Activated B cell treated with CpG ODN at 0.5 μM for 24 hours (primary cell): ENCODE measurements around the gene TBC1D10A. TPM values are rescaled to one million over a fixed set of nuclear protein-coding genes. Genes with fewer than 3 reads are reported as not detected.

Source experiments
- ATAC-seq: fragments of 200-7000 bp; cut with Tn5 transposase; one replicate; pipeline ENCODE4 v1.10.0; 2021; ENCODE audit warnings: low read depth, mild to moderate bottlenecking, moderate library complexity
- CTCF ChIA-PET: fragments of 350-600 bp; sonication (Branson Sonifier 250); formaldehyde crosslinking; loops from one replicate; lab custom pipeline; 2021; ENCODE audit warnings: antibody characterized with exemption; lab: Charles Lee
- POLR2A ChIA-PET: fragments of 350-600 bp; sonication (Branson Sonifier 250); formaldehyde crosslinking; loops from one replicate; lab custom pipeline; 2021; ENCODE audit warnings: antibody characterized with exemption; lab: Charles Lee
- DNase-seq: peaks from one replicate; pipeline ENCODE4 v3.0.0; 2022
- H3K27ac Mint-ChIP-seq: one replicate; pipeline ENCODE4 v1.8.0; 2020; ENCODE audit warnings: mixed read lengths
- H3K27me3 Mint-ChIP-seq: one replicate; pipeline ENCODE4 v1.8.0; 2021; ENCODE audit warnings: mixed read lengths
- H3K36me3 Mint-ChIP-seq: one replicate; pipeline ENCODE4 v1.8.0; 2021; ENCODE audit warnings: low read depth, mixed read lengths
- H3K4me1 Mint-ChIP-seq: one replicate; pipeline ENCODE4 v1.8.0; 2021; ENCODE audit warnings: mixed read lengths
- H3K4me3 Mint-ChIP-seq: one replicate; pipeline ENCODE4 v1.8.0; 2020; ENCODE audit warnings: mild to moderate bottlenecking, mixed read lengths
- H3K9me3 Mint-ChIP-seq: one replicate; pipeline ENCODE4 v1.8.0; 2020; ENCODE audit warnings: mixed read lengths
- CTCF ChIP-seq: fragments of 200-600 bp; IDR thresholded peaks from one replicate; pipeline ENCODE4 v1.8.0; 2022; ENCODE audit warnings: antibody characterized with exemption, mild to moderate bottlenecking
- intact Hi-C: fragments of 100-400 bp; cut with micrococcal nuclease; formaldehyde crosslinking; loops from one replicate; pipeline ENCODE4 v1.15.1; 2024
- total RNA-seq: library from RNA; stranded (reverse); gene quantifications from 2 replicates; pipeline ENCODE4 v1.2.3, GENCODE V29; 2022

Gene TBC1D10A
- total RNA-seq, 1 donor from 2014 or later, result 20.4 TPM

GRCh38 chr22:30263883-30264282 lies 62.9 kb downstream of the TBC1D10A start:
- no peak for ATAC-seq
- Mint-ChIP-seq H3K4me1 (peaks cover 32% of the 10 kb centered on the region), H3K27me3 (no peaks in the 10 kb centered on the region), H3K9me3 (no peaks in the 10 kb centered on the region), H3K4me3 (no peak overlapping the region), H3K36me3 (peaks cover 5% of the 10 kb centered on the region), H3K27ac (no peak overlapping the region)
- ChIA-PET POLR2A (interaction anchor here (1.4 to 2.2 kb wide), 2 partner anchors 24 to 93 kb away, joined by 4 to 7 read pairs; partner anchors contain the start of genes CCDC157 and SF3A1), CTCF (interaction anchor here (0.7 to 5.5 kb wide), 10 partner anchors 16 to 707 kb away, joined by 3 to 44 read pairs (median 4); partner anchors contain the start of genes CASTOR1 and RNF215)
- intact Hi-C loops, result loop anchor here (1.0 to 10.0 kb wide), 6 partner anchors 23 to 661 kb away; partner anchors contain the start of genes NF2 and RNF215
- no peak for TF ChIP-seq CTCF
- no peak for DNase-seq

GRCh38 chr22:30262917-30263741 lies 63.6 kb downstream of the TBC1D10A start:
- peak overlapping the region; percentile 59 for H3K4me3 Mint-ChIP-seq
- H3K27ac Mint-ChIP-seq, result peak overlapping the region; percentile 18
- DNase-seq (peak; percentile 72), ATAC-seq (peak; percentile 13)
- no peaks in the 10 kb centered on the region for H3K27me3 Mint-ChIP-seq
- TF ChIP-seq CTCF, result peak; percentile 97
- ChIA-PET CTCF (interaction anchor here (0.8 to 5.5 kb wide), 12 partner anchors 16 to 221 kb away, joined by 3 to 44 read pairs (median 4); partner anchors contain the start of genes CASTOR1, RNF215 and SEC14L2), POLR2A (interaction anchor here (1.0 to 2.2 kb wide), 4 partner anchors 17 to 94 kb away, joined by 3 to 7 read pairs (median 5); partner anchors contain the start of genes CASTOR1, CCDC157 and SF3A1)
- peaks cover 27% of the 10 kb centered on the region for H3K4me1 Mint-ChIP-seq
- intact Hi-C loops, result loop anchor here (1.0 to 10.0 kb wide), 6 partner anchors 24 to 662 kb away; partner anchors contain the start of genes NF2 and RNF215
- peaks cover 2% of the 10 kb centered on the region for H3K36me3 Mint-ChIP-seq
- H3K9me3 Mint-ChIP-seq, result no peaks in the 10 kb centered on the region

- intact Hi-C loops, result loop anchor here (2.0 to 10.0 kb wide), 3 partner anchors 153 to 663 kb away; partner anchors contain the start of gene NF2
- POLR2A ChIA-PET, result interaction anchor here (1.4 kb wide), 1 partner anchor 26 kb away, joined by 7 read pairs; no protein-coding TSS in a partner anchor
- peaks cover 2% of the 10 kb centered on the region for H3K36me3 Mint-ChIP-seq
- DNase-seq (no peak), ATAC-seq (no peak)
- no peaks in the 10 kb centered on the region for H3K9me3 Mint-ChIP-seq
- no peak for TF ChIP-seq CTCF
- H3K4me1 Mint-ChIP-seq, result peaks cover 19% of the 10 kb centered on the region
- no peak overlapping the region for H3K4me3 Mint-ChIP-seq
- CTCF ChIA-PET, result interaction anchor here (1.7 to 3.4 kb wide), 2 partner anchors 21 to 26 kb away, joined by 6 to 12 read pairs; no protein-coding TSS in a partner anchor
- H3K27me3 Mint-ChIP-seq, result peaks cover 2% of the 10 kb centered on the region
- no peak overlapping the region for H3K27ac Mint-ChIP-seq
These were observed 64.6 kb downstream of the TBC1D10A start for GRCh38 chr22:30262112-30262511.

- CTCF ChIA-PET, result interaction anchor here (0.6 to 3.4 kb wide), 5 partner anchors 19 to 153 kb away, joined by 3 to 12 read pairs (median 4); partner anchors contain the start of gene RNF215
- H3K4me3 Mint-ChIP-seq, result no peak overlapping the region
- H3K36me3 Mint-ChIP-seq, result peaks cover 2% of the 10 kb centered on the region
These were observed 65.6 kb downstream of the TBC1D10A start for GRCh38 chr22:30261134-30261533.

More at GRCh38 chr22:30261134-30261533, 65.6 kb downstream of the TBC1D10A start:
- H3K27me3 Mint-ChIP-seq, result peaks cover 6% of the 10 kb centered on the region
- intact Hi-C loops, result loop anchor here (10.0 kb wide), 2 partner anchors 656 to 664 kb away; partner anchors contain the start of gene NF2
- TF ChIP-seq CTCF, result no peak
- H3K27ac Mint-ChIP-seq, result no peak overlapping the region
- H3K4me1 Mint-ChIP-seq, result peaks cover 14% of the 10 kb centered on the region
- H3K9me3 Mint-ChIP-seq, result no peaks in the 10 kb centered on the region
- POLR2A ChIA-PET, result no interaction called here
- no peak for DNase-seq
- no peak for ATAC-seq
